ENCODE results near the gene TGFBI.

The TGFBI gene

GRCh38 chr5:136004436-136004835, 24.4 kb upstream of the TGFBI start:
- no peak for DNase-seq

- no peak for DNase-seq
These were observed 23.3 kb upstream of the TGFBI start for GRCh38 chr5:136005476-136005875.

GRCh38 chr5:136006164-136006563, 22.6 kb upstream of the TGFBI start:
- no peak for DNase-seq

- no peak for DNase-seq
These were observed 22.0 kb upstream of the TGFBI start for GRCh38 chr5:136006761-136007251.

GRCh38 chr5:136007271-136007670, 21.5 kb upstream of the TGFBI start:
- no peak for DNase-seq

- DNase-seq: no peak
These were observed 17.3 kb upstream of the TGFBI start for GRCh38 chr5:136011414-136012001.

GRCh38 chr5:136012041-136012804, 16.6 kb upstream of the TGFBI start:
- DNase-seq: no peak

GRCh38 chr5:136013559-136013958, 15.2 kb upstream of the TGFBI start:
- DNase-seq: no peak

GRCh38 chr5:136014049-136015002, 14.5 kb upstream of the TGFBI start:
- DNase-seq: no peak

GRCh38 chr5:136015003-136015375, 13.8 kb upstream of the TGFBI start:
- no peak for DNase-seq

GRCh38 chr5:136015966-136016650, 12.7 kb upstream of the TGFBI start:
- DNase-seq: no peak

GRCh38 chr5:136016945-136017530, 11.8 kb upstream of the TGFBI start:
- DNase-seq: no peak

GRCh38 chr5:136018814-136019783, 9.7 kb upstream of the TGFBI start:
- DNase-seq: no peak

- no peak for DNase-seq
These were observed 8.8 kb upstream of the TGFBI start for GRCh38 chr5:136020001-136020382.

GRCh38 chr5:136020383-136021015, 8.3 kb upstream of the TGFBI start:
- DNase-seq: no peak

GRCh38 chr5:136021016-136021405, 7.8 kb upstream of the TGFBI start:
- DNase-seq: no peak

- DNase-seq: no peak
These were observed 5.8 kb upstream of the TGFBI start for GRCh38 chr5:136022965-136023364.

- no peak for DNase-seq
These were observed 4.7 kb upstream of the TGFBI start for GRCh38 chr5:136023958-136024541.

- DNase-seq: no peak
These were observed 2.9 kb upstream of the TGFBI start for GRCh38 chr5:136025900-136026299.

GRCh38 chr5:136026636-136027035, 2.2 kb upstream of the TGFBI start:
- DNase-seq: no peak
